ENCODE results near the gene ITPR2. TPM values are rescaled to one million over a fixed set of nuclear protein-coding genes. Genes with fewer than 3 reads are reported as not detected.

ITPR2 gene
- total RNA-seq, 1 donor from 2014 or later: 15.8 TPM

DNA sequence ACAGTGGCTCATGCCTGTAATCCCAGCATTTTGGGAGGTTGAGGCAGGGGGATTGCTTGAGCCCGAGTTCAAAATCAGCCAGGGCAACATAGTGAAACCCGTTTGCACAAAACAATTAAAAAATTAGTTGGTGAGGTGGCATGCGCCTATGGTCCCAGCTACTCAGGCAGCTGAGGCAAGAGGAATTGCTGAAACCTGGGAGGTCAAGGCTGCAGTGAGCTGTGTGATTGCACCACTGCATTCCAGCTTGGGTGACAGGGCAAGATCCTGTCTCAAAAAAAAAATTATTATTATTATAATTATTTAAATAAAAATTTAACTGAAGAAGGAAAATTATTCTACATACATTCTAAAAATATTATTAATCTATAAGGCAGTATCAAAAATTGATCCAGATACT is 164.1 kb downstream of the ITPR2 start:
- peaks cover 9% of the 10 kb centered on the region for H3K36me3 ChIP-seq
- no peak for DNase-seq
- TF ChIP-seq, protein P1, sequence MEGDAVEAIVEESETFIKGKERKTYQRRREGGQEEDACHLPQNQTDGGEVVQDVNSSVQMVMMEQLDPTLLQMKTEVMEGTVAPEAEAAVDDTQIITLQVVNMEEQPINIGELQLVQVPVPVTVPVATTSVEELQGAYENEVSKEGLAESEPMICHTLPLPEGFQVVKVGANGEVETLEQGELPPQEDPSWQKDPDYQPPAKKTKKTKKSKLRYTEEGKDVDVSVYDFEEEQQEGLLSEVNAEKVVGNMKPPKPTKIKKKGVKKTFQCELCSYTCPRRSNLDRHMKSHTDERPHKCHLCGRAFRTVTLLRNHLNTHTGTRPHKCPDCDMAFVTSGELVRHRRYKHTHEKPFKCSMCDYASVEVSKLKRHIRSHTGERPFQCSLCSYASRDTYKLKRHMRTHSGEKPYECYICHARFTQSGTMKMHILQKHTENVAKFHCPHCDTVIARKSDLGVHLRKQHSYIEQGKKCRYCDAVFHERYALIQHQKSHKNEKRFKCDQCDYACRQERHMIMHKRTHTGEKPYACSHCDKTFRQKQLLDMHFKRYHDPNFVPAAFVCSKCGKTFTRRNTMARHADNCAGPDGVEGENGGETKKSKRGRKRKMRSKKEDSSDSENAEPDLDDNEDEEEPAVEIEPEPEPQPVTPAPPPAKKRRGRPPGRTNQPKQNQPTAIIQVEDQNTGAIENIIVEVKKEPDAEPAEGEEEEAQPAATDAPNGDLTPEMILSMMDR (IDR thresholded peaks at IDR 0.05; ENCODE audit: borderline replicate concordance): no peak
- intact Hi-C loops (cut with micrococcal nuclease): no loop called here
- no peaks in the 10 kb centered on the region for H3K27me3 ChIP-seq (ENCODE audit: low read depth)
- H3K27ac ChIP-seq (replicated peaks): no peak overlapping the region
- H3K4me3 ChIP-seq: no peak overlapping the region
- no peaks in the 10 kb centered on the region for H3K9me3 ChIP-seq (replicated peaks)
- no peaks in the 10 kb centered on the region for H3K4me1 ChIP-seq

- TF ChIP-seq, protein P1 (IDR thresholded peaks at IDR 0.05; ENCODE audit: borderline replicate concordance): no peak
- Histone ChIP-seq H3K36me3 (peaks cover 9% of the 10 kb centered on the region), H3K4me3 (no peak overlapping the region), H3K27me3 (ENCODE audit: low read depth) (no peaks in the 10 kb centered on the region), H3K4me1 (no peaks in the 10 kb centered on the region), H3K27ac (replicated peaks) (no peak overlapping the region), H3K9me3 (replicated peaks) (no peaks in the 10 kb centered on the region)
- DNase-seq: no peak
- intact Hi-C loops (cut with micrococcal nuclease): no loop called here
Measured at GRCh38 chr12:26668230-26668629, 164.8 kb downstream of the ITPR2 start.

GRCh38 chr12:26666286-26666685 is 166.7 kb downstream of the ITPR2 start:
- no peak for DNase-seq
- no peaks in the 10 kb centered on the region for H3K27me3 ChIP-seq (ENCODE audit: low read depth)
- no peaks in the 10 kb centered on the region for H3K9me3 ChIP-seq (replicated peaks)
- H3K4me3 ChIP-seq: no peak overlapping the region
- no peaks in the 10 kb centered on the region for H3K4me1 ChIP-seq
- H3K27ac ChIP-seq (replicated peaks): no peak overlapping the region
- H3K36me3 ChIP-seq: peaks cover 16% of the 10 kb centered on the region
- TF ChIP-seq, protein P1 (IDR thresholded peaks at IDR 0.05; ENCODE audit: borderline replicate concordance): no peak
- intact Hi-C loops (cut with micrococcal nuclease): no loop called here

GRCh38 chr12:26661399-26661798 is 171.6 kb downstream of the ITPR2 start:
- TF ChIP-seq, protein P1 (IDR thresholded peaks at IDR 0.05; ENCODE audit: borderline replicate concordance): no peak
- intact Hi-C loops (cut with micrococcal nuclease): no loop called here

DNA sequence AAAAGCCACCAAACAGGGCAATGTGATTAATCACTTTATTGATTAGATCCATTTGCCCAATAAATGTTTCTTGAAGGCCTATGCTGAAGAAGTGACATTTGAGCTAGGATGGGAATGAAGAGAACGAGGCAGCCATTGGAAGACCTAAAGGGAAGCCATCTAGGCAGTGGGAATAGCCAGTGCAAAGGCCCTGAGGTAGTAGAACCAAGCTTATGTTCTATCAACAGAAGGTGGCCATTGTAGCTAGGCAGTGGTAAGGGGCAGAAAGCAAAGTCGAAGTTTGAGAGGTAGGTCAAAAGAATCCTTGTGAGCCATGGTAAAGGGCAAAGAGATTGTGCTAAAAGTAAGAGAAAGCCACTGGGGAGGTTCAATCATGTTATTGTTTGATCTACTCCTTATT is 173.1 kb downstream of the ITPR2 start:
- intact Hi-C loops (cut with micrococcal nuclease): no loop called here
- TF ChIP-seq, protein P1 (IDR thresholded peaks at IDR 0.05; ENCODE audit: borderline replicate concordance): no peak

More at GRCh38 chr12:26661399-26661798, 171.6 kb downstream of the ITPR2 start:
- Histone ChIP-seq H3K9me3 (replicated peaks) (no peaks in the 10 kb centered on the region), H3K4me3 (no peak overlapping the region), H3K27me3 (ENCODE audit: low read depth) (no peaks in the 10 kb centered on the region), H3K27ac (replicated peaks) (no peak overlapping the region), H3K4me1 (no peaks in the 10 kb centered on the region), H3K36me3 (peaks cover 38% of the 10 kb centered on the region)
- DNase-seq: no peak

DNA sequence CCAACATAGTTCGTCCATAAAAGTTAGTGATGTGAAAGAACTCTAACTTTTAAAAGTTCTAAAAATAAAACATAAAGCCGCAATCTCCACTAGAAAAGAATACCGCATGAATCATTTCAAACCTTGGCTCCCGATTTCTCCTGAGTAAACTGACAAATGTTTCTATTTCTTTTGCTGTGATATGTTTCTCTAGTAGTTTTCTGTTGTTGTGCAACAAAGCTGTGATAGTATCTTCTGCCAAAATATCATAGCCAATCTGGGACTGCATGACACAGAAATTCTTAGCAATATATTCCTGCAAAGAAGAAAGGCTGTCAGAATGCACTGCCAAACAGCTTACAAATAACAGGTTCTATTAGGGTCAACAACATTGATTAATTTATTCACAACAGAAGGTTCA is 174.0 kb downstream of the ITPR2 start:
- Histone ChIP-seq H3K27ac (replicated peaks) (no peak overlapping the region), H3K4me1 (peaks cover 3% of the 10 kb centered on the region), H3K4me3 (no peak overlapping the region), H3K9me3 (replicated peaks) (no peaks in the 10 kb centered on the region), H3K27me3 (ENCODE audit: low read depth) (no peaks in the 10 kb centered on the region), H3K36me3 (peaks cover 52% of the 10 kb centered on the region)
- intact Hi-C loops (cut with micrococcal nuclease): no loop called here
- TF ChIP-seq, protein P1 (IDR thresholded peaks at IDR 0.05; ENCODE audit: borderline replicate concordance): no peak
- DNase-seq: no peak

More for the DNA sequence above, 173.1 kb downstream of the ITPR2 start:
- Histone ChIP-seq H3K4me3 (no peak overlapping the region), H3K27ac (replicated peaks) (no peak overlapping the region), H3K4me1 (no peaks in the 10 kb centered on the region), H3K9me3 (replicated peaks) (no peaks in the 10 kb centered on the region), H3K27me3 (ENCODE audit: low read depth) (no peaks in the 10 kb centered on the region), H3K36me3 (peaks cover 43% of the 10 kb centered on the region)
- no peak for DNase-seq
